GM18873 (cell line): Measurements from ENCODE around the gene ZDHHC4.

Experiments used
- ATAC-seq: cut with Tn5 transposase; IDR thresholded peaks from one replicate; pipeline ENCODE4 v1.9.1; 2021; ENCODE audit warnings: mild to moderate bottlenecking, moderate library complexity, moderate number of reproducible peaks; ENCODE audit not compliant: unreplicated experiment, low FRiP score

Gene ZDHHC4

DNA sequence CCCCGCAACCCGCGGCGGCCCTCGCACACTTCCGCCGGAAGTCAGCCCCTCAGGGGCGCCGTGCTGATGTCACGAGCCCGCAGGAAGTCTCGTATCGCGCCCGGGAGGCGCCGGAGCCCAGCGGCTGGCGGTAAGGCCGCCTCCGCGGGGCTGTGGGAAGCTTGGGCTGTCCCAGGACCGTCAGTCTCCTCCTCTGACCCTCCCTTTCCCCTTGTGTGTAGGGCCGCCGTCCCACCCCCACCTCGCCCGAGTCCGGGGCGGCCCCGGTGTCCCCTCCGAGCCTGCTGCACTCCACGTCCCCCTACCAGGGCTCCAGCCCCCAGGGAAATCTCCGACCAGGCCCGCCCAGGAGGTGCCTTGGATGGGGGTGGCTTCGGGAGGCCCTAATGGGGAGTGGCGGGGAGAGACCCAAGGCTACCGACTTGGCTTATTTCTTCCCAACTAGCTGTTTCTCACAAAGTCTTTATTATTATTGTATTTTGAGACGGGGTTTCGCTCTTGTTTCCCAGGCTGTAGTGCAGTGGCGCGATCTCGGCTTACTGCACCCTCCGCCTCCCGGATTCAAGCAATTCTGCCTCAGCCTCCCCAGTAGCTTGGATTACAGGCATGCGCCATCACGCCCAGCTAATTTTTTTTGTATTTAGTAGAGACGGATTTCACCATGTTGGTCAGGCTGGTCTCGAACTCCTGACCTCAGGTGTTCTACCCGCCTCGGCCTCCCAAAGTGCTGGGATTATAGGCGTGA is at the start of gene ZDHHC4:
Gene ZDHHC4 (plus strand): TSS at position 86 of the 745 bp plus-strand sequence. CDS start 3,108 bp downstream, outside the sequence.
- peak; percentile 90 for ATAC-seq

DNA sequence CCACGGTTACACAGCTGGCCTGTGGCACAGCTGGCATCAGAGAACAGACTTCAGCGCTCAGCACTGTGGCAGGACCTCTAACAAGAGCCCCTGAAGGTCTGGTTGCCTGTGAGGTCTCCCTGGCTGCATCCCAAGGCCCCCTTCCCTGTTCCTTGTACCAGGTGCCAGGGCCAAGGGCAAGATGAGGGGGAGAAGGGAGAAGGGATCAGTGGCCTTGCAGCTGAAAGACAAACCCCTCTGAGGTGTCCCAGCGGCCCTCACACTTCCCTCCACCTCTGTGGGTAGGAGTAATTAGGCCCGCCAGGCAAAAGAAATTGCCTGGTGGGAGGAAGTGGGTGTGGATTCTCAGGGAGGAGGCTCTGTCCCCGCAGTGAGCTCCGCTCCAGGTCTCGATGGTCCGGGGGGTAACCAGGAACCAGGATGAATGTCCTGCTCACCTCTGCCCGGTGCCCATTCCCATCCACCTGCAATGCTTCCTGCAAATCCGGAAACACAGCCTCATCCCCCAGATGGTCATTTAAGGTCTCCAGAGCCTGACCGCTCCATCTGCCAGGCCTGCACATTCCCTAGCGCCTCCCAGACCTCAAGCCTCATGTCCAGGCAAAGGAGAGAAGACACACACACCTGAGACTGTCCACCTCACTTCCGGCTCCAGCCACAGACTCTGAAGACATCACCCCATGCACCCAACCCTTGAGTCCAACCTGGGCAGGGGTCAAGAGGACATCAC is 48.7 kb upstream of the ZDHHC4 start:
- ATAC-seq: no peak

DNA sequence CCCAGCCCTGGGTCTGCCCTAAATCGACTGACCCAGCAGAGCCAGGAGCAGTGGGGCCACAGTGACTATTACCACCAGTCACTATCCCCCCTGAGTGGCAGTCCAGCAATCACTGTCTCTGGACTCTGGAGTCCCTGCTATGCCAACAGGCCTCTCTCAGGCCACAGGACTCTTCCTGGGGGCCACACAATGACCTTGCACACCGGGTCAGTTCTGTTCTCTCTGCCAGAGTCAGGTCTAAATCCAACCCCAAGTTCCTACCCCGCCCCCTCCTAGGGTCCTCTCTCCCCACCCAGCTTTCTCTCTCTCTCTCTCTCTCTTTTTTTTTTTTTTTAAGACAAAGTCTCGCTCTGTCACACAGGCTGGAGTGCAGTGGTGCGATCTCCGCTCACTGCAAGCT is 47.6 kb upstream of the ZDHHC4 start:
- ATAC-seq: no peak

DNA sequence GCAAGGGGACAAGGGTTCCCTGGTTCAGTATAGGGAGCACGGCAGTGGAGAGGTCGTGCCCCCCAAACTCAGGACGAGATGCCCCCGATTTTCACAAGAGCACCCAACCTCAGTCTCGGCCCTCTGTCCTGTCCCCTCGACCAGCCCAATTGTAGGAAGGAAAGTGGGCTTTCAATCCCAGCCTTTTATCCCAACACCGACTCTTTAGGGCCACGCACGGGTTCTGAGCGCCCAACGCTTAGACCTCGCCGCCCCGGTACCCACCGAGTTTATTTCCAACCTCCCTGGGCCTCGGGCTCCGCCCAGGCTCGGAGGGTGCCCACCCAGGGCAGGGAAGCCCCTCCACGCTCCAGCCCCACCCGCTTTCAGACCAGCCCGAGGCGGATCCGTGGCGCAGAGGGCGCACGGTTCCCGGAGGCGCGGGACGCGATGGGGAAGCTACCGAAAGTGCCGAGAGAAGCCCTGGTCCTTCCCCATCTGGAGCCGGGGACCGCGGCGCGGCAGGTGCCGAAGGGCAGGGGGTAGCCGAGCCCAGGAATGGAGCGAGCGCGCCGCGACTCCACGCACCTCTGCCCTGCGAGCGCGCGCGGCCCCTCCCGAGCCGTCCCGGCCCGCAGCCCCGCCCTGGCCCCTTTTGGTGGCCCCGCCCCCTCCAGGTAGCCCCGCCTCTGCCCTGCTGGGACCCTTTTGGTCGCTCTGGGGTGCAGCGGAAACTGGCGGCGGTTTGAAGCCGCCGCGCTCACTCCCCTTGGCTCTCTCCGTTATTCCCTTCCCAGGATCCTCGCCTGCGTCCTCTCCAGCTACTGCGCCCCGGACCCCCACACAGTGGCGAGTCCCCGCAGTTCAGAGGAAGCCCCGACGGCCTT is 46.4 kb upstream of the ZDHHC4 start:
- no peak for ATAC-seq

DNA sequence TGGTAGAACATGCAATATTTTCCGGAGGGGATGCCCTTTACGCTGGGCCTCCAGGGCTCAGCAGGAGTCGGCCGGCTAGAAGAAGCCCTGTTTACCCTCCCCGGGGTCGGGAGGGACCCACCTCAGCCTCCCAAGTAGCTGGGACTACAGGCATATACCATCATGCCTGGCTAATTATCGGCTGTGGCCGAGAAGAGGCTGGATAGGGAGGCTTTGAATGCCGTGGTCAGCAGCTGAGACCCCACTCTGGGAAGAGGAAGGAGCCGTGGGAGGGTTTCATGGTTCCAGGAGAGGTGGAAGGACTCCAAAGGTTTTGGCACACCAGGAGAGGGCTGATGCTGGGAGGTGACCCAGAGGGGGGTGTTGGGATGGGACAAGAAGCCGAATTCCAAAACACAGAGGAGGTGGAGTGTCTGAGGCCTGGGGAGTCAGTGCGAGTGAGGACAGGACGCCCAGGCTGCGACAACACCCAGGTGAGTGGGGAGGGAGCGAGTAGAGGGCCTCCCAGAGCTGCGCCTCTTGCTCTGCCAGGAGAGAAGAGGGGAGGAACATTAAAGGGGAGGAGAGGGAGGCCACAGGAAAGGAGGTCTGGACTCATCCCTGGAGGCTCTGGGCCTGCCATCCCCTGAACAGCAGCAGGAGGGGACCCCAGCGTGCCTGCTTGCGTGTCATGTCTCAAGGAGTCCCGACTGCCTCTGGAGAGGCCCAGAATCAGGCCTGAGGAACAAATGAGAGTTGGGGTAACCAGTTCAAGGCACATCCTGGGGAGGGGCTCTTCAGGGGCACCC is 45.6 kb upstream of the ZDHHC4 start:
- ATAC-seq: no peak

DNA sequence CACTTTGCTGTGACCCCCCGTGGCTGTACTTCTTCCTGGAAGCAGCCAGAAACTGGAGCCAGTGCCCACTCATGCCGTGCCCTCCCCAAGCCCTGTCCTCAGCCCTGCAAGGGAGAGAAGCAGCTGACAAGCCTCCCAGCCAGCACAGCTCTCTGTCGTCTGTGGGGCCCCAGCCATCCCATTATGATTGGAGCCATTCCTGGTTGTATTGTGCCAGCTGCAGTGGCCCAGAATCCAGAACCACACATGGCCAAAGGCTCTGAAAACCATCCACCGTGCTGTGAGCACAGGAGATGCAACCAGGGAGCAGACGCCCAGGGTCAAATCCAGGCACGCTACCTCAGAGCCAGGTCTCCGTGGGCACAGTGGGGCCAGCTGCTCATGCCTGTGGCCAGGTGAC is 44.7 kb upstream of the ZDHHC4 start:
- ATAC-seq: no peak

DNA sequence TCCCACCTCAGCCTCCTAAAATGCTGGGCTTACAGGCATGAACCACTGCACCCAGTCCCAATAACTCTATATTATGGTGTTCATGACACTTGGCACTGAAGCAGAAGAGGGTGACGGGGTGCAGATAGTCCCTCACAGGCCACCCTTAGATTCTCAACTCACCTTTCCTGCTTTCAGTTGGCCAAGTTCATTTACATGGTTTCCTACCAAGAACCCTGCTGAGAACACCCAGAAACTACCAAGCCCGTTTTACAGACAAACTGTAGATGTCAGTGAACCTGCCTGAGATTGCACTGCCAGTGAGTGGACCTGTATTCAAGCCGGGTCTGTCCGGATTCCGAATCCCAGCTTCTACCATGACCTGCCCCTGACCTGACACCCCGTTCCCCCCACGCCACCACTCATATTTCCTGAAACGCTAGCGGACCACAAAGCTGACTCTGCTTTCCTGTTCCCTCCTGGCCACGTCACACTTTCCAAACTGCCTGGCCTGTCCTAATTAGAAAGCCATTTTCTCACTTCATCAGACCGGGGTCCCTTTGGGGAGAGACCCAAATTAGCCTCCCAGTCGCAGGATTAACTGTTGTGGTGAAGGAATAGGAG is 43.3 kb upstream of the ZDHHC4 start:
- no peak for ATAC-seq

DNA sequence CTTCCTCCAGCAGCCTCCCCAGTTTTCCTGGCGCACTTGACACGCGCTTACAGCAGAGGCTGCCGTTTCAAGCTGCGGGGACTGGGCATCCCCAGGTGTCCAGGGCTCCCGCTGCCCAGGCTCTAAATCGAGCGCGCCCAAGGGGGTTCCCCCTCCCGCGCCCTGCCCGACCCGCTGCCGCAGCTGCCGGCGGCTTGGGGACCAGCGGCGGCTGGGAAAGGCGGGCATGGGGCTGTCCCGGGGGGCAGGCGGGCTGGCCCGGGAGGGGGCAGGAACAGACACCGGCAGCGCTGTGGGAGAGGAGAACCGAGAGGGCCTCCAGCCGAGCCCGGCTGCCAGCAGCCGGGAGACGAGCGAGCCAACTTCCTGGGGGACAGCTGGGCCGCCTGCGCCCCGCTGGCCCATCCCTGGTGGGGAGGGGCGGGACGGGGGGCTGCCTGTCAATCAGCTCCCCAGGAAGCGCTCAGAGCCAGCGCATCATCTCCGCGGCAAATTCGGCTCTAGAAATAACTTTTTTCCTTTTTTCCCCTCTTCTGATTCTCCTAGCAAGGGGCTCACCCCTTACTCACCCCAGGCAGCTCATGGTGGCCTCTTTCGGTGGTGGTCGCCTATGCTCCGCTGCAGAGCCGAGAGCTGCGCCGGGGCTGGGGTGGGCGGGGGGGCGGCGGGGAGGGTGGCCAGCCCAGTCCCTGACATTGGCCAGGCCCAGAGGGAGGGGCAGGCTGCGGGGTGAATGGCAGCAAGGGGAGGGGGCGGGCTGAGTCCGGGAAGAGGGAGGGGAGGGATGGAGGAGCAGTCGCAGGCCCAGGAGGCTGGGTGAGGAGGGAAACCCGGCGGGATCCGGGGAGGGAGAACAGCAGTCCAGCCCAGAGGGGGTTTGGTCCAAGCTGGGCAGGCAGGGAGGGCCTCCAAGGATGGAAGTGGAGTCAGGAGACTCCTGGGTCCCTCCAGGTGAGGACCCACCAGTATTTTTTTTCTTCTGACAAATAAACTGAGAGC is 40.7 kb upstream of the ZDHHC4 start:
- ATAC-seq: no peak

DNA sequence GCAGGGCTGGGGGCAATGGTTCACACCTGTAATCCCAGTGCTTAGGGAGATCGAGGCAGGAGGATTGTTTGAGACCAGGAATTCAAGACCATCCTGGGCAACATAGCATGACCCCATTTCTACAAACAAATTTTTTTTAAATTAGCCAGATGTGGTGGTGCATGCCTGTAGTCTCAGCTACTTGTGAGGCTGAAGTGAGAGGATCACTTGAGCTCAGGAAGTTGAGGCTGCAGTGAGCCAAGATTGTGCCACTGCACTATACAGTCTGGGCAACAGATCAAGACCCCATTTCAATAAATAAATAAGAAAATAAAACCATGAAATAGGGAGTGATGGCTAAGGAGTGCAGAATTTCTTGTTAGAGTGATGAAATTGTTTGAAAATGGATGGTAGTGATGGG is 34.9 kb upstream of the ZDHHC4 start:
- ATAC-seq: no peak

DNA sequence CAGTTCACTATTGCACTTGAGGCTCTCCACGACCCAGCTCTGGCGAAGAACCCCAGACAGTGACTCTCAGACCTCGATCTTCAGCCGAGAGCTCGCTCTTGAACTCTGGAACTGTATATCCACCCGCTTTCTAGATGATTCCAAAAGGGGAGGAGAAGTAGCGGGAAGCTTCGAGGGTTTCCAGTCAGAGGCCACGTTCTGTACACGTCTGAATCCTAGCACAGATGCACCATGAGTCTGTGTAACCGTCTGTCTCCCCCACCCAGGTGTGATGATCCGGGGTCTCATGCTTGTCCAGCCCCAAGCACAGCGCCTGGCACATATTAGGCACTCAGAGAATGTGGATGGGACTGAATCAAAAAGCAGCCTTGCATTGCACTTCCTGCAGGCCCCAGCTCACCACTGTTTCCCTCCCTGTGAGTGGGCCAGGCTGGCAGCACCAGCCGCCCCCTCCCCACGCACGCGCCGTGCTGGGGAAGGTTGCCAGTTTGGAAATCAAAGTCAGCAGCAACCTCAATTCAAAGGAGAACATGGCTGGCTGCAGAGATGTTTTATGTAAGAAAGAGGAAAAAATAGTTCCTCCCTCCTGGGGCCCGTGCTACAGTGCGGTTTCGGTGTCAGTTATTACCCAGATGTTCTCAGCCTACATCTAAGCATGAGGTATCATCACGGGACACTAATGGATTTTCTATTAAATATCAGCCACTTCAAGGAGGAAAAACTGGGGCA is 31.7 kb upstream of the ZDHHC4 start:
- no peak for ATAC-seq

DNA sequence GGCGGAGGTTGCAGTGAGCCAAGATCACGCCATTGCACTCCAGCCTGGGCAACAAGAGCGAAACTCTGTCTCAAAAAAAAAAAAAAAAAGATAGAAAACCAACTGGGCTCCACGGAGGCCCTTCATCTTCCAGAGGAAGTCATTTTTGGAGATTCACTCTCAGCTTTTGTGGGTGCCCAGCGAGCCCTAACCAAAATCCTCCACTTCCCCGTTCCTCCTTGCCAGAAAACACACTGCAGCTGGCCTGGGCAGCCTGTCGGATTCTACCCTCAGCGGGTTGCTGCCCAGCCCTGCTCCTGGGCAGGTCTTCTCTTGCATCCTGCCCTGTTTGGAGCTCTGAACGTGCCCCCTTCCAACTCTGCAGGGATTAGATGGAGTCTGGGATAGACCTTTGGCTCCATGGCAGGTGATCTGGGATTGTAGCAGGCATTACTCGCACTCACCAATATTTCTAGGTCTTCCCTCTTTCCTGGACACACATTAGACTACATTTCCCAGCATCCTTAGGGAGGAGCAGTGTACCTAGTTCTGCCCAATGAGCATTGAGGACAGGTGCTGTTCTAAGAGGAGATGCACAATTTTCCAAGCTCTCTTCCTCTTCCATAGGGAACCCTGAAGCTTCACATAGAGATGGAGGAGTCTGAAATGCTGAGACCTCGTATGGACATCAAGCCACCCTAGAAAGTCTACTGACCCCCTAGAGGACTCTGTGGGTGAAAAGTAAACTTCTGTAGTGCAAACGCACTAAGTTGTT is 30.6 kb upstream of the ZDHHC4 start:
- ATAC-seq: no peak

DNA sequence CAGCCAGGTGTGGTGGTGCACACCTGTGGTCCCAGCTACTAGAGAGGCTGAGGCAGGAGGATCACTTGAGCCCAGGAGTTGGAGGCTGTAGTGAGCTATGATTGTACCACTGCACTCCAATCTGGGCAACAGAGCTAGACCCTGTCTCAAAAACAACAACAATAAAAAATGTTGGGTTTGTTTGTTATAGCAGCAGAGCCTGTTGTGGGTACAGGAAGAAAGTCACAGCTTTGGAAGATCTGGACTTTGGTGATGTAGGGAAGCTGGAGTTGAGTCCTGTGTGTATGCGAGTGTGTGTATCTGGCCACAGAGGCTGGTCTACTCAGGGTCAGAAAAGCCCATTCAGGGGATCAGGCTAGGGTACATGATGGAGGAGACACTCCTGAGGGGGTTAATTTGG is 29.9 kb upstream of the ZDHHC4 start:
- no peak for ATAC-seq

DNA sequence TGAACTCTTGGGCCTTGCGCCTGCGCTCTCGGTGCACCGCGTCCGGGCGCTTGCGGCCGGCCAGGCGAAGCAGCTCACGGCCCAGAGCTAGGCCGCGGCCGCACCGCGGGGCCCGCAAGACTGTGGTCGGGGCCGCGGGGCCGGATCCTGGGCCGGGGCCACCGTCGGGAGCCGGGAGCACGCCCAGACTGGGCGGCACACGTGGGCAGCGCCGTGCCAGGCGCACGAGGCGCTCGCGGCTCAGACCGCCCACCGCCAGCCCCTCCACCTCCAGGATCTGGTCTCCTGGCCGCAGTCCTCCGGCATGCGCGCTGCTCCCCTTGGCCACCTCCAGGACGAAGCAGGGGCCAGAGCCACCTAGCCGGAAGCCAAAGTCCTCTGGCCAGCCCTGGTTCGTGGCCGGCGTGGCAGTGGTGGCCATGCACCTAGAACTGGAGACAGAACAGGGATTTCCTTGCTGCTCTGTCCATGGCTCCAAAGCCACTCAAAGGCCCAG is 26.2 kb upstream of the ZDHHC4 start, which contains the start of gene GRID2IP:
Gene GRID2IP (minus strand): TSS at position 446 of the 496 bp plus-strand sequence. CDS start 25 bp downstream, at position 421.
- no peak for ATAC-seq

DNA sequence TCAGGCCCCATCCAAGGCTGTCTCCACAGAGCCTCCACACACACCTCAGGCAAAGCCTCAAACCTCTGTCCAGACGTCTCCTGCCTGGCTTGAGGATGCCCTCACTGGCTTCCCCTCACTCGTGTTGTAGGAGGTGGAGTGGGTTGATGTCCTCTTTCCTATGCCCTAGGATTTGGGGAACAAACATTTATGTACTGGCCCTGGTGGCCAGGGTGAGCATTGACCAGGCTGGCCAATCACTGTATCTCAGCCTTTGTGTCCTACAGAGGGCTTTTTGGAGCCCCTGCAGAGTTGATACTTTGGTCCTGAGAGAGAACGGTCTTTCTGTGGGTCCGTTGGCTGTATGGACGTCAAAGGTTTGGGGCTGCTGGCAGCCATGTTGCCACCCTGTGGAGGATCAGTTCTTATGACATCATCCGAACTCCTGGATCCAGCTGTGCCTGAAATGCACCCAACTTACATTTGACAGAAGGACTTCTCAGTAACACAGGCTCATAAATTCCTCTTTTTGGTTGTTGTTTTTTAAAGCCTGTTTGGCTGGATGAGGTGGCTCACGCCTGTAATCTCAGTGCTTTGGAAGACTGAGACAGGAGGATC is 23.7 kb upstream of the ZDHHC4 start:
- no peak for ATAC-seq

DNA sequence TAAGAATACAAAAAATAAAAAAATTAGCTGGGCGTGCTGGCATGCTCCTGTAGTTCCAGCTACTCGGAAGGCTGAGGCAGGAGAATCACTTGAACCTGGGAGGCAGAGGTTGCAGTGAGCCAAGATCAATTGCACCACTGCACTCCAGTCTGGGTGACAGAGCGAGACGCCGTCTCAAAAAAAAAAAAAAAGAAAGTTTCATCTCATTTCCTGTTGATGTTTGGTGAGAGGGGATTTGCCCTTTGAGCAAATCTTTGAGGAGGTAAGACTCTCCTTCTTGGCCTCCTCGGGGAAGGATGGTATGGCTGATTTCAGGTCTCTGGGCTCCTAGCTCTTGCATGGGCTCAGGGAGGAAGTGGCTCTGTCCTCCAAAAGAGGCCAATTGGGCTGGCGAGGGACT is 22.4 kb upstream of the ZDHHC4 start:
- no peak for ATAC-seq

DNA sequence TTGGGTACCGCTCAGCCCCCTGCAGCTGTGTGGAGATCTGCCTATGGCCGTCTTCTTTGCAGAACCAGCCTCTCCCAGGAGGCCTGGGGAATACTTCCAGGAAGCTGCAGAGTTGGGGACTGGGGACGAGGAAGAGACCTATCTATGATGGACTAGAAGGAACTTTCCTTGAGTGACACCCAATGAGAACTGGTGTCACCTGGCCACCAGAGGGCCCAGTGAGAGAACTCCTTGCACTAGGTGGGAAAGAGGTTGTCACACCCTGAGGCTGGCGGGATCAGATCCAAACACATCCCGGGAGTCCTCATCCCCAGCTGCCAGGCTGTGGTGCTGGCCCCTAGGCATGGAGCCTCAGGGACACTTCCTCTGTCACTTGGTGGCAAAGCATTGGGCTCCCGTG is 21.1 kb upstream of the ZDHHC4 start:
- no peak for ATAC-seq

DNA sequence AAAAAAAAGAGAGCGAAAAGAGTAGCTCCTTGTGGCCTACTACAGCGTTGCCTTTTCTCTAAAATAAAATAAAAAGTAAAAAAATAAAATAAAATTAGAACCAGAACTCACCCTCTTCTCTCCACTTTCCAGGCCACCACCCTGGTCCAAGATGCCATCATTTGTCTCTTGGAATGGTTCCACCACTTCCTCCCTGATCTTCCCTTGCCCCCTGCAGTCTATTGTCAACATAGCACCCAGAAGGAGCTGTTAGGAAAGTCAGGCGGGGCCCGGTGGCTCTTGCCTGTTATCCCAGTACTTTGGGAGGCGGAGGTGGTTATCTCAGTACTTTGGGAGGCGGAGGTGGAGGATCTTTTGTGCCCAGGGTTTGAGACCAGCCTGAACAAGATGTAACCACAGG is 18.4 kb upstream of the ZDHHC4 start:
- ATAC-seq: no peak
